H9 (cell line): ENCODE measurements around the gene ATP7B. TPM values are rescaled to one million over a fixed set of nuclear protein-coding genes. Genes with fewer than 3 reads are reported as not detected.

Source experiments
- DNase-seq: peaks from one replicate; pipeline ENCODE4 v3.0.0-alpha.2; 2017
- H2AFZ ChIP-seq: one replicate; pipeline ENCODE4 v1.6.1; 2013; ENCODE audit warnings: mild to moderate bottlenecking, low read length, control low read depth, moderate library complexity
- H2AK5ac ChIP-seq: 2 replicates; pipeline ENCODE4 v1.6.1; 2013; ENCODE audit warnings: low read length, control low read depth, mixed read lengths; ENCODE audit not compliant: insufficient read length
- H2BK120ac ChIP-seq: one replicate; pipeline ENCODE4 v1.6.1; 2013; ENCODE audit warnings: low read depth, mild to moderate bottlenecking, low read length, control low read depth, inconsistent platforms; ENCODE audit not compliant: poor library complexity, severe bottlenecking
- H2BK12ac ChIP-seq: 2 replicates; pipeline ENCODE4 v1.6.1; 2013; ENCODE audit warnings: low read length, control low read depth, mixed read lengths, low read depth; ENCODE audit not compliant: insufficient read length
- H2BK15ac ChIP-seq: 2 replicates; pipeline ENCODE4 v1.6.1; 2013; ENCODE audit warnings: low read depth, low read length, control low read depth
- H2BK20ac ChIP-seq: one replicate; pipeline ENCODE4 v1.6.1; 2013; ENCODE audit warnings: low read depth, mild to moderate bottlenecking, low read length, control low read depth, inconsistent platforms; ENCODE audit not compliant: poor library complexity, severe bottlenecking
- H2BK5ac ChIP-seq: 2 replicates; pipeline ENCODE4 v1.6.1; 2013; ENCODE audit warnings: low read length, control low read depth, mixed read lengths; ENCODE audit not compliant: insufficient read length
- H3K14ac ChIP-seq: 2 replicates; pipeline ENCODE4 v1.6.1; 2013; ENCODE audit warnings: low read length, control low read depth; ENCODE audit not compliant: insufficient read depth
- H3K18ac ChIP-seq: 2 replicates; pipeline ENCODE4 v1.6.1; 2013; ENCODE audit warnings: low read depth, mild to moderate bottlenecking, mixed read lengths, low read length, control low read depth; ENCODE audit not compliant: insufficient read length
- H3K23ac ChIP-seq: 2 replicates; pipeline ENCODE4 v1.6.1; 2013; ENCODE audit warnings: low read length, control low read depth, mixed read lengths, low read depth; ENCODE audit not compliant: insufficient read length
- H3K23me2 ChIP-seq: 2 replicates; pipeline ENCODE4 v1.6.1; 2013; ENCODE audit warnings: low read depth, mild to moderate bottlenecking, mixed read lengths, low read length, control low read depth; ENCODE audit not compliant: insufficient read length, poor library complexity, severe bottlenecking
- H3K27ac ChIP-seq: 2 replicates; pipeline ENCODE4 v1.5.1; 2013; ENCODE audit warnings: low read length, control low read depth, mixed read lengths, low read depth; ENCODE audit not compliant: insufficient read length
- H3K27me3 ChIP-seq: 2 replicates; pipeline ENCODE4 v1.6.1; 2013; ENCODE audit warnings: low read length, control low read depth, inconsistent platforms; ENCODE audit not compliant: insufficient read depth
- H3K4ac ChIP-seq: 2 replicates; pipeline ENCODE4 v1.6.1; 2013; ENCODE audit warnings: low read depth, mild to moderate bottlenecking, control low read depth, inconsistent platforms, low read length, moderate library complexity
- H3K4me1 ChIP-seq: 2 replicates; pipeline ENCODE4 v1.6.1; 2013; ENCODE audit warnings: low read length, control low read depth, inconsistent platforms; ENCODE audit not compliant: insufficient read depth
- H3K4me2 ChIP-seq: 2 replicates; pipeline ENCODE4 v1.6.1; 2013; ENCODE audit warnings: low read length, control low read depth, mixed read lengths; ENCODE audit not compliant: insufficient read length, insufficient read depth
- H3K56ac ChIP-seq: 2 replicates; pipeline ENCODE4 v1.6.1; 2013; ENCODE audit warnings: low read depth, mild to moderate bottlenecking, mixed read lengths, low read length, control low read depth; ENCODE audit not compliant: insufficient read length
- H3K79me1 ChIP-seq: 2 replicates; pipeline ENCODE4 v1.6.1; 2013; ENCODE audit warnings: low read depth, mild to moderate bottlenecking, moderate library complexity, low read length, control low read depth, inconsistent platforms; ENCODE audit not compliant: insufficient read depth, poor library complexity, severe bottlenecking
- H3K79me2 ChIP-seq: 2 replicates; pipeline ENCODE4 v1.6.1; 2013; ENCODE audit warnings: low read length, control low read depth, inconsistent platforms; ENCODE audit not compliant: insufficient read depth
- H3K9ac ChIP-seq: 2 replicates; pipeline ENCODE4 v1.6.1; 2013; ENCODE audit warnings: low read length, control low read depth, mixed read lengths; ENCODE audit not compliant: insufficient read length; ENCODE audit errors: extremely low read depth
- H3K9me3 ChIP-seq: one replicate; pipeline ENCODE4 v1.6.1; 2013; ENCODE audit warnings: low read depth, low read length, inconsistent platforms; ENCODE audit not compliant: control insufficient read depth
- H3T11ph ChIP-seq: one replicate; pipeline ENCODE4 v1.6.1; 2013; ENCODE audit warnings: mild to moderate bottlenecking, low read length, control low read depth, inconsistent platforms
- H4K20me1 ChIP-seq: one replicate; pipeline ENCODE4 v1.6.1; 2013; ENCODE audit not compliant: control insufficient read depth, insufficient read length, insufficient read depth
- H4K5ac ChIP-seq: 2 replicates; pipeline ENCODE4 v1.6.1; 2013; ENCODE audit warnings: low read depth, mild to moderate bottlenecking, mixed read lengths, low read length, control low read depth; ENCODE audit not compliant: insufficient read length
- H4K8ac ChIP-seq: replicated peaks from 2 replicates; pipeline ENCODE4 v1.6.1; 2013; ENCODE audit warnings: low read length, control low read depth, mixed read lengths, low read depth; ENCODE audit not compliant: insufficient read length
- H4K91ac ChIP-seq: 2 replicates; pipeline ENCODE4 v1.6.1; 2013; ENCODE audit warnings: low read depth, mild to moderate bottlenecking, moderate library complexity, mixed read lengths, low read length, control low read depth; ENCODE audit not compliant: insufficient read length
- H3K27ac Mint-ChIP-seq, 3 experiments: 2 replicates in 2 of 3; 3 replicates in 1 of 3; pipeline ENCODE4 v1.8.0; 2020 to 2021; ENCODE audit warnings: mixed read lengths in 3 of 3, mild to moderate bottlenecking in 1 of 3, moderate library complexity in 1 of 3
- H3K27me3 Mint-ChIP-seq: 2 replicates; pipeline ENCODE4 v1.8.0; 2021; ENCODE audit warnings: low read depth, mild to moderate bottlenecking, moderate library complexity, mixed read lengths
- H3K36me3 Mint-ChIP-seq, 3 experiments: 2 replicates in 2 of 3; 3 replicates in 1 of 3; pipeline ENCODE4 v1.8.0; 2020 to 2021; ENCODE audit warnings: low read depth in 3 of 3, mixed read lengths in 3 of 3; ENCODE audit not compliant: insufficient read depth in 1 of 3
- H3K4me1 Mint-ChIP-seq, 2 experiments: 2 replicates each; pipeline ENCODE4 v1.8.0; 2020; ENCODE audit warnings: mixed read lengths in 2 of 2
- H3K4me3 Mint-ChIP-seq, 2 experiments: 2 replicates in 1 of 2; 3 replicates in 1 of 2; pipeline ENCODE4 v1.8.0; 2020 to 2021; ENCODE audit warnings: mild to moderate bottlenecking in 2 of 2, mixed read lengths in 2 of 2, moderate library complexity in 1 of 2
- H3K9me3 Mint-ChIP-seq, 2 experiments: 2 replicates in 1 of 2; 3 replicates in 1 of 2; pipeline ENCODE4 v1.8.0; 2020; ENCODE audit warnings: mild to moderate bottlenecking in 2 of 2, mixed read lengths in 2 of 2, moderate library complexity in 1 of 2
- CTCF ChIP-seq: fragments of 200-600 bp; sonication (generic); conservative IDR thresholded peaks from 3 replicates; pipeline ENCODE4 v1.8.0; 2021; ENCODE audit warnings: antibody characterized with exemption, mild to moderate bottlenecking
- WGBS: extraction: QIAGEN DNeasy Blood & Tissue Kit; methylation state at CpG from one replicate; pipeline ENCODE4 v1.1.7; 2013; ENCODE audit warnings: missing lambda C conversion rate, low lambda C conversion rate, mixed read lengths; ENCODE audit not compliant: insufficient read length; ENCODE audit errors: extremely low coverage; 5-methylcytosine and 5-hydroxymethylcytosine counted together
- total RNA-seq: library from RNA; stranded (reverse); gene quantifications from 2 replicates; pipeline ENCODE4 v1.2.1, GENCODE V29; 2021

Gene ATP7B
- total RNA-seq, 1 experiment from 2014 or later, result 5.8 TPM

- no peak overlapping the region for H4K8ac ChIP-seq
- no peaks in the 10 kb centered on the region for H3K79me2 ChIP-seq
- Mint-ChIP-seq H3K4me3 (no peak overlapping the region), H3K9me3 (0 out of 5 replicates have a peak, but pooled peaks cover 0 to 2% of the 10 kb centered on the region in 2 experiments), H3K27me3 (no peaks in the 10 kb centered on the region), H3K4me1 (peaks cover 6 to 10% of the 10 kb centered on the region in 2 experiments), H3K27ac (no peak overlapping the region), H3K36me3 (no peaks in the 10 kb centered on the region)
- H3K18ac ChIP-seq, result no peak overlapping the region
- H3K4ac ChIP-seq, result no peak overlapping the region
- no peak for TF ChIP-seq CTCF
- H2AK5ac ChIP-seq, result no peak overlapping the region
- no peaks in the 10 kb centered on the region for H4K20me1 ChIP-seq
- H4K5ac ChIP-seq, result no peak overlapping the region
- H3K9me3 ChIP-seq, result no peaks in the 10 kb centered on the region
- H2BK12ac ChIP-seq, result no peak overlapping the region
- H3K4me1 ChIP-seq, result no peaks in the 10 kb centered on the region
- WGBS, result no CpG with 5 or more reads among the region's 5 CpGs
- no peak overlapping the region for H3K56ac ChIP-seq
- H3K14ac ChIP-seq, result no peak overlapping the region
- no peak overlapping the region for H2BK120ac ChIP-seq
- no peaks in the 10 kb centered on the region for H3K79me1 ChIP-seq
- no peak overlapping the region for H3T11ph ChIP-seq
- H3K23me2 ChIP-seq, result no peaks in the 10 kb centered on the region
- H3K9ac ChIP-seq, result no peak overlapping the region
- no peak overlapping the region for H2BK15ac ChIP-seq
- no peak overlapping the region for H2BK5ac ChIP-seq
- H3K27ac ChIP-seq, result no peak overlapping the region
- no peak for DNase-seq
- H2BK20ac ChIP-seq, result no peak overlapping the region
- H3K23ac ChIP-seq, result no peak overlapping the region
- no peak overlapping the region for H4K91ac ChIP-seq
- H3K4me2 ChIP-seq, result no peak overlapping the region
- H2AFZ ChIP-seq, result no peak overlapping the region
- no peaks in the 10 kb centered on the region for H3K27me3 ChIP-seq
Measured at GRCh38 chr13:51978796-51979556, 32.3 kb downstream of the ATP7B start.
